Hematopoietic multipotent progenitor cell treated with erythropoietin and hydrocortisone succinate and interleukin-3 and kit ligand, for 15 days (in vitro differentiated cells): Measurements from ENCODE around the gene PLA2G4F.

ENCODE experiments used
- DNase-seq: peaks from one replicate; pipeline ENCODE4 v3.0.0-alpha.2; 2015; ENCODE audit warnings: low spot score

The PLA2G4F gene

DNA sequence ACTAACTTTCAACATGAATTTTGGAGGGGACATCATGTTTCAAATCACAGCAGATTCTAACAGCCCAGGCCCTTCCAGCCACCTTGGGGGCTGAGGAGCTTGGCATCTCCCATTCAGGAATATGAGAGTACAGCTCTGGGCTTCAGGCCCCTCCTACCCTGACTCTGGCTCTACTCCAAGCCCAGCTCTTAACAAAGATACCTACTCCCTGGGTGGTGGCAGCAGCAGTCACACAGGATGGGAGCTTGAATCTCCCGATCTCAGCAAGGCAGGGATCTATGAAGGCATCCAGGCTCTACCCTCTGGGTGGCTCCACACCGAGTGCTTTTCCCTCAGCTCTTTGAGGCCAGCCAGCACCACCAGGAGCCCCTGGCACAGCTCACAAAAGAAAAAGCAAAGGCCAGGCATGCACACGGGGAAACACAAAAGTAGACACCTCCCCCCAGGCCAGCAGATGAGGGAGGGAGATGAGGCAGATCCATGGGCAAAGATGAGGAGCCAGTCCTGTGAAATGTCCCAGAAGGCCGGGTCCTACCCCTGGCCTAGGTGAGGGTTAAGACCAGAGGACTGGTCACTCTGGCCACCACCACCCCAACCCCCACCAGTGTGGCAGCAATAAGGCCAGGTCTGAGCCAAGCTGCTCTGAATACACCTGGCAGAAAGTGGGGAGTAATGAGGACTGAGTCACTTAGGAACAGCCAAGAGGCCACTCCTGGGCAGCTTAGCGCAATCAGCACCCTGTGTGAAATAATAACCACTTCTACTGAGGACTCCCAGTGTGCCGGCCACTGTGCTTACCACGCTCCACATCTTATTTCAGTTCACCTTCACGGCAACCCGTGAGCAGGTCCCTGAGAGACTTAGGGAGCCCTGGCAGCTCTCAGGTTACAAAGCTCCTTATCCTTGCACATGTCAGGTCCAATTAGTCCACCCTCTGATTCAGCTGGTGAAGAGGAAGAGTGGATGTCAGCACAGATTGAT is 24.3 kb downstream of the PLA2G4F start:
- DNase-seq, result no peak

DNA sequence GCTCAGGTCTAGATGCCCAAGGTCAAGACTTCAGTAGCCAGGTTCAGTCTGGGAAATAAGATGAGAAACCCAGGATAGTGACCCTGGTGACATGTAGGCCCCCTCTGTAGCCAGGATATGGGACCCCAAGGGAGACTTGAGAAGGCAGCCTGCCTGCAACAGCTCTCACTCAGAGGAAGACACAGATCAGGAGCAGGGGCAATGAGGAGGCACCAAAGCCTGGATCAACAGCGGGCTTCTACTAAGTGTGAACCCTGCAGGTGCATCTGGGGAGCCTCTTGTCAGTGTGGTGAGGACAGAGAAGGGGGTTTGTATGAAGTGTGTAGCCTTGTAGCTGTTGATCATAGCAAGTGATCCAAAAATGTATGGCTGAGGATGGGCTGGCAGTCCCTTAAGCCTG is 25.4 kb downstream of the PLA2G4F start:
- no peak for DNase-seq

DNA sequence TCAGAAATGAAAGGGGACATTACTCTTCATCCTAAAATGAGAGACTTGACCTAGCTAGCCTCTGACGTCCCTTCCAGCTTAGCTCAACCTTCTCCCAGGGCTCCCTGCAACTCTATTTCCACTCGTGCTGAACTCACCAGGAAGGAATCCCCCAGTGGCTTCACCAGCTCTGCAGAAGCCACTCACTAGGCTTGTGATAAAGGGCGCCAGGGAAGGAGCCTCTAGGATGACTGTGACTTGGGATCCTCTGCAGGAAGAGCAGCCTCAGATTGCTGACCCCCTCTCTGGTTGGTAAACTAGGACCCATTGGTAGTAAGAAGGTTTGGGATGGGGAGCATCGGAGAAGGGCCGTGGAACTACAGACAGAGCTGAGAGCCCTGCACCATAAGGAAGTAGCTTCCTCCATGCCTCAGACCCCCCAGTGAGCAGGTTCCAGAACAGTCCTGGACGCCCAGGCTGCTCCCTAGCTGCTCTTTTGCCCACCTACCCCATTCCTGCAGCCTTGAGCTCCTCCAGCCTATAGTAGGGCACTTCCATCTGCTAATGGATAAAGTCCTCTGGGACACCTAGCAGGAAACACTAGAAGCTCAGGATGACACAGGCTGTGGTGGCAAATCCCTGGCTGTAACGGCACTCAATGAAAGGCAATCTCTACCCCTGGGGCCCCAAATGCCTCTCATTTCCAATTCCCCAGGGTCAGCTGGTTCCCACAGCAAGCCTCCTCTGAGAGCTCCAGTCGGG is 26.0 kb downstream of the PLA2G4F start:
- no peak for DNase-seq

DNA sequence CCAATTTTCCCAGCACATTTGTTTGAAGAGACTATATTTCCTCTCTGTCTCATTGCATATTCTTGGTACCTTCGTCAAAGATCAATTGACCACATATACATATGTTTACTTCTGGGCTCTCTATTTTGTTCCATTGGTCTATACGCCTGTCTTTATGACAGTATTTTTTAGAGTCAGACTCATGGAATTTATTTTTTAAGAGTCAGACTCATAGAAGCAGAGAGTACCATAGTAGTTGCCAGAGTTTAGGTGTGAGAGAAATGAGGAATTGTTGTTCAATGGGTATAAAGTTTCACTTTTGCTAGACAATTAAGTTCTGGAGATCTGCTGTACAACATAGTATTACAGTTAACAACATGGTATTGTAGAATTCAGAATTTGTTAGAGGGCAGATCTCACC is 27.1 kb downstream of the PLA2G4F start:
- no peak for DNase-seq

DNA sequence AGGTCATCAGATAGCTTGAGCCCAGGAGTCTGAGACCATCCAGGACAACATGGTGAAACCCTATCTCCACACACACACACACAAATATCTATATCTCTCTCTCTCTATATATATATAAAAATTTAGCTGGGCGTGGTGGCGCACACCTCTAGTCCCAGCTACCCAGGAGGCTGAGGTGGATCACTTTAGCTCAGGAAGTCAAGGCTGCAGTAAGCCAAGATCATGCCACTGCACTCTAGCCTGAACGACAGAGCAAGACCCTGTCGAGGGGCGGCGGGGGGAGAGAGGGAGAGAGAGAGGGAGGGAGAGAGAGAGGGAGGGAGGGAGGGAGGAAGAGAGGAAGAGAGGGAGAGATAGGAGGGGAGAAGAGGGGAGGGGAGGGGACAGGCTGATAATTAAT is 28.0 kb downstream of the PLA2G4F start:
- DNase-seq, result no peak

DNA sequence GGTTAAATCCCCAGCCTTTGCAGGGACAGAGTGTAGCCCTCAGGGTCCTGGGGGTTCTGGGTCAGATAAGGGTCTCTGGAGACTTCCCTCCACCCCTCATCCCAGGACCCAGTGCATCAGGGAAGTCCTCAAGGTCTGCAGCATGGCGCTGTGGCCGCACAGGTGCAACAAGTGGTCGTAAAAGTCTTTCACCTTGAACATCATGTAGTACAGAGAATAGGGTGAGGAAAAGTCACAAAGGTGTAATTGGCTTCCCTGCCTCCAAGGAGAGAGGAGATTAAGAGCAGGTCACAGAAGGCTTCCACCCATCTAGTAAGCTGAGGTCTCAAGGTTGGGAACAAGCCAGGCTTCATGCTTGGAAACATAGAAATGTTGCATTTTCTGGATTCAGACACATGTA is 32.9 kb downstream of the PLA2G4F start:
- no peak for DNase-seq

DNA sequence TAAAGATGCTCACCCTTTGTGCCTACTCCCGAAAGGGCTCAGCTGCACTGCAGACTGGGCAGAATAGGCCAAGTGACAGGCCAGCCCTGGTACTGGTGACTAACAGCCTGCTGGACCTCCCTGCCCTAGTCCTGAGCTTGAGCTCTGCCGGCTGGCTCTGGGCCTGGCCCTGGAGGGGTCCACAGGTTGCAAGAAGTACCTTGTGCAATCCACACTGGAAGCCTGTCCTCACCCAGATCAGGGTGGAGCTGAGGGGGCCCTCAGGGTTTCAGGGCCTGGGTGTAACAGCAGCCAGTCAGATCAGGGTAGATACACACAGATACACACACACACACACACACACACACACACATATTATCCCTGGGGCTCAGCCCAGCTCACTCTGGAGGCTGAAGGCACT is 34.8 kb downstream of the PLA2G4F start:
- no peak for DNase-seq

DNA sequence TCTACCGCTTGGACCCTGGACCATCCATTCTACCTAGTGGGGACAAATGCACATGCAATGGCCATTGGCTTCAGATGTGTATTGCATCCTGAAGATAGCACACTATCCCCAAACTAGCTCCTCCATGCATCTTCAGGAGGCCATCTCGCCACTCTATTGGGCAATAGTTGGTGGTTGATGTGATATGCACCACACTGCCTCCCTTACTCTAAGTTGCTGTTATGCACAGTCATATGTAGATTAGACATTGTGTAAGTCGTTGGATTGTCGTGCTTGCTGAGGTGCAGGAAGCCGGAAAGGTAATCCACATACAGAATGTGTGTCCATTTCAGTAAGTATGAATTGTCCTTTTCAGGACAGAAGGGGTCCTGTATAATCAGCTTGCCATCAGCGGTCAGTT is 35.4 kb downstream of the PLA2G4F start:
- no peak for DNase-seq

DNA sequence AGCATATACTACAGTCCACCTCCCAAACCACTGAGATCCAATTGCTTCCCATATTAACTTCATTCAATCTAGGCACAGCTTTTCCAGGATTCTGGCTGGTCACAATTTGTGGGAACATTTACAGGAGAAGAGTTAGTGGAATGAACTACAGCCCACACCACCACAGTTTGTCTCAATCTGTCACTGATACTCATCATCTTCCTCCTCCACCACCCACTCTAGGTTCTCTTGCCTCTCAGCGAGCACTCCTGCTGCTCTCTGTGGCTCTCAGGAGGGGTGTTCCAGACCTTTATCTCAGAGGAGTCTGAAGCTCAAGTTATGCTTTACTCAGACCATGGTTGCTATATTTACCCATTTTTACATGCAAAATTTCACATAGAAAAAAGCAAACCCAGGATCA is 36.2 kb downstream of the PLA2G4F start:
- DNase-seq, result no peak

DNA sequence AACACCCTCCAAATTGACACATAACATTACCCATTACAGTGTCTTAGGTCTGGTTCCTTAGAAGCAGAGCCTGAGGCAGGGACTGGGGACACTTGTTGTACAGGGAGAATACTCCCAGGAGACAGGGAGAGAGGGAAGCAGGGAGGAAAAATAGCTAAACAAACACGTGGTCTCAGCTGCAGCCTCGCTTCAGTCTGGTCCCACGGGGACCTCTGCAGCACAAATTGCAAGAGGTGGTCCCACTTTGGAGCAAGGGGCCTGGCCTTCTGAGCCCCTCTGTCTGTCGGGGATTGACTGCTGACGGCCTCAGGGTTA is 37.0 kb downstream of the PLA2G4F start:
- no peak for DNase-seq

DNA sequence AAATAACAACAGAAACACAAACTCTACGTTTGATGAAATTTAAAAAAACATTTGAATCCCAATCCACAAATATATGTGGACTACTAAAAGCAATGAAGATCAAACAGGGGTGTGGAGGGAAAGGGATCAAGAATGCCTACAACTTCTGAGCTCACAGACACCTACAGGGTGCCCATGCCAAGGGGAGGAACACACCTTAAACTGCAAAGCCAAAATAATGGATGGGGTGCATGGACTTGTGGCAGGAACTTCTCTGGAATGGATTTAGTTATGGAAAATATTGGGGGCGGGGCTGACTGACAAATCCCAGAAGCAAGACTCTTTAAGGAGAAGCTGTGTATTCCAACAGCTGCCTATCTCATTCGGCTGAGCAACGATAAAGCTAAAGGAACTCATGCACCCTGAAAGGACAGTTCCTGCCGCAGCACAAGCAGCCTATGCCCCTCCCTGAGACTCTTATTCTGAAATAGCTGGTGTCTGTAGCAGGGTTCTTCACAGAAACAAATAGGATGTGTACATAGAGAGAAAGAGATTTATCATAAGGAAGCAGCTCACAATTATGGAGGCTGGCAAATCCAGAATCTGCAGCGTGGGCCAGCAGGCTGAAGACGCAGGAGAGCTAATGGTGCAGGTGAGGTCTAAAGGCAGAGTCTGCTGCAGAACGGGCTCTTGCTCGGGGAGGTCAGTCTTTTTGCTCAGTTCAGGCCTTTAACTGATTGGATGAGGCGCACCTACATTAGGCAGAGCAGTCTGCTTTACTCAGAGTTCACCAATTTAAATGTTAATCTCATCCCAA is 37.6 kb downstream of the PLA2G4F start:
- no peak for DNase-seq

DNA sequence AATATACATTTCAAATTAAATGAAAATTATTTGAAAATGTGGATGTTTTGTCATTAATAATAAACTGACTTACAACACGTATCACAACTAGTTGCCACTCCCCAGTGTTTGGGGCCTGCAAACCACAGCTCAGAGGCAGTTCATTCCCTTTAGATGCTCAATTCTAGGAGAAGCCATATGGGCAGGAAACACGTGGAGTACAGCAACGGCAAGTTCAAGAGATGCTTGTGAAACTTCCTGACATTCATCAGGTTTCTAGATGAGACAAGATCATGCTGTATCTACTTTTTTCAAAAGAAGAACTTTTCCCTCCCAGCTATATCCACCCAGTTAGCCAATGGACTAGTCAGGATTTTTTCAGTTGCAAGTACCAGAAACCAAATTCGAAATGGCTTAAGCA is 44.5 kb downstream of the PLA2G4F start:
- no peak for DNase-seq

DNA sequence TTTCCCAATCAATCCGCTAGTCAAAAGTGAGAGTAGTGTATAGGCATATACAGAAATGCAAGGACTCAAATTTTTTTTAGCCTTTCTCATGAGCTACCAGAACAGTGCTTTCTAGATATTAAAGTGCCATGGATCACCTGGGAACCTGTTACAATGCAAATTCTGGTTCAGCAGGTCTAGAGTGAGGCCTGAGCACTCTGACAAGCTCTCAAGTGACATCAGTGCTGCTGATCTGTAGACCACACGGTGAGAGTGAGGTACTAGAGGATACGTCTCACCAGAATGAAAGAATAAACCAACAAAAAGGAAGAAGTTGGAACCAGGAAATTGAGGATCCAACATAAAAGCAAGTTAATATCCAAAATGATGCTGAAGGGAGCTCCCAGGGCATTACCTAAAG is 46.1 kb downstream of the PLA2G4F start:
- DNase-seq, result no peak

DNA sequence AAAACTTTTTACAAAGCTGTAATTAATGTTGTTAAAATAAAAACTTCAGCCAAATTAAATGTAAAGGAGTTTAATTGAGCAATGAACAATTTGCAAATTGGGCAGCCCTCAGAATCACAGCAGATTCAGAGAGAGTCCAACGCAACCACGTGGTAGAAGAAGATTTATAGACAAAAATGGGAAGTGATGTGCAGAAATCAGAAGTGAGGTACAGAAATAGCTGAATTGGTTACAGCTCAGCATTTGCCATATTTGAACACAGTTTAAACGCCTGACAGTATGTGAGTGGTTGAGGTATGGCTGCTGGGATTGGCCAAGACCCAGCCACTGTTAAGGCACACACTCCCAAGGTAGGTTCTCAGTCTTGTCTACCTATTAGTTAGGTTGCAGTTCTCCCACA is 47.6 kb downstream of the PLA2G4F start:
- DNase-seq, result no peak

DNA sequence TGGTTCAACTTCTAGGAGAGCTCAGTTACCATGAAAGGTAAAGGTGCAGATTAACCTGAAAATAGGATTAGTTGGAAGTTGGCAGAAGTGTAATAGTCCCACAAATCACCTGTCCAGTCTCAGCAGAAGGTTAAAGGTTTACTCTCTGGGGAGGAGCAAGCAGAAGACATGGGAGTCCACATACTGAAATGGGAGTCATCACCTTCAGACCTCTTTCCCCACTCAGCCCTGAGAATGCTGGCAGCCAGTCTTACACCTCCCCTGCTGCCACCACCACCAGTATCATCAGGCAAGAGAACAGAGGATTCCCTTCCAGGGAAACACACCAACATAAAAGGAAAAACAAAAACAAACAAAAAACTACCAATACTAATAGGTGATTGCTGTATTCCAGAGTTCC is 48.2 kb downstream of the PLA2G4F start:
- DNase-seq, result no peak

DNA sequence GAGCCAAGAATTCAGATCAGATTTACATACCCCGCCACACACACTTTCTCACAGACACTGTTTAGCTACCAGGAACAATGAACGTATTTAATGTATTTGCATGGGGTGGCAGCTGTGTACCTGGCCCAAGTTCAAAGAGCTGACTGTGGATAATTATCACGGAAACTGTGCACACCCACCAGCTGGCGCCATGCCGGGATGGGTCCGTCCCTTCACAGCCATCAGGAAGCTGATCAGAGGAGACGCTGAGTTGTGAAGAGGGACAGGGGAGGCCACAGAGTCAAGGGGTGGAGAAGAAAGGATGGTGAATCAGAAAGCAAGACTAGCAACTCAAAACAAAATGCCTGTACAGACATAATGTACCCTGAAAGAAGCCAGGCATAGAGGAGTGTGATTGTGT is 49.0 kb downstream of the PLA2G4F start:
- DNase-seq, result no peak

DNA sequence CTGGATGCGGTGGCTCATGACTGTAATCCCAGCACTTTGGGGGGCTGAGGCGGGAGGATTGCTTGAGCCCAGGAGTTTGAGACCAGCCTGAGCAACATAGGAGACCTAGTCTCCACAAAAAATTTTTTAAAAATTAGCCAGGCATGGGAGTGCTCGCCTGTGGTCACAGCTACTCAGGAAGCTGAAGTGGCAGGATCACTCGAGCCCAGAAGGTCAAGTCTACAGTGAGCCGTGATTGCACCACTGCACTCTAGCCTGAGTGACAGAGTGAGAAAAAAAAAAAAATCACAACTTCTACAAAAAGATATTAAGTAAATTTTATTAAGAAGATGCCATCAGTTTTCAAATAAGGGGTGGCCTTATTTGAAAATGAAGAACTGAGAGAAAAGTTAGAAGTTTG is 50.1 kb downstream of the PLA2G4F start:
- DNase-seq, result no peak

DNA sequence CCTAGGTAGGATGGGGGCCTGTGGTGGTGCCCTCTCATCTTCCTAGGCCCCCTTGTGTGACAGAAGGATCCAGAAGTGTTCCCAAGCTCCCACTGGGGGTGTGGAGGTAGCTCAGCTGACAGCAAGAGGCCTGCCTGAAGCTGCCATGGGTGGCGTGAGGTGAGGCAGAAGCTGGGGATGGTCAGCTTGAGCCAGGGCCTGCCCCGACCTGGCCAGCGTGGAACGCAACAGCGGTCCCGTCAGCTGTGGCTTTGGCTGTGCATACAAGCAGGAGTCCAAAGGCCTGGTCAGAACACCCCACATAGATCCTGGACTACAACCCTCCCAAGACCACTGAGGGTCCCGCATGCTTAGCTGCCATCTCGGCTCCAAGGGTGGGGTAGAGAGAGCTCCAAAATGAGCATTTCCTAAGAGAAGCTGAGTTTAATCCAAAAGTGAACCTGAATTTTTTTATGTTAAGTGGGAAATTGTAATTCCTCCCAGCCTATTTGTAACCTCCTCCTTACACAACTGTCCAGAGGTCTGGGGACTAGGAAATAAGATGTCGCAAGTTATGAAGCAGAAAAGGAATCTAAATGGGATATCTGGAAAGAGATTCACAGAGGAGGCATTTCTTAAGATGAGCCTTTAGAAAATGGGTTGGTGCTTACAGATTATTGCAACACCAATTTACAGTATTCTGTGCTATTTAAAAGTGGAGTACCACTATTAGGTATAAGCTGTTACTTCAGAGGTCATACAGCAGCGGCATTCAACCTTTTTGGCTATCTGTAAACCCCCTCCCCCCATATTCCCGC is 52.1 kb downstream of the PLA2G4F start:
- DNase-seq, result no peak

DNA sequence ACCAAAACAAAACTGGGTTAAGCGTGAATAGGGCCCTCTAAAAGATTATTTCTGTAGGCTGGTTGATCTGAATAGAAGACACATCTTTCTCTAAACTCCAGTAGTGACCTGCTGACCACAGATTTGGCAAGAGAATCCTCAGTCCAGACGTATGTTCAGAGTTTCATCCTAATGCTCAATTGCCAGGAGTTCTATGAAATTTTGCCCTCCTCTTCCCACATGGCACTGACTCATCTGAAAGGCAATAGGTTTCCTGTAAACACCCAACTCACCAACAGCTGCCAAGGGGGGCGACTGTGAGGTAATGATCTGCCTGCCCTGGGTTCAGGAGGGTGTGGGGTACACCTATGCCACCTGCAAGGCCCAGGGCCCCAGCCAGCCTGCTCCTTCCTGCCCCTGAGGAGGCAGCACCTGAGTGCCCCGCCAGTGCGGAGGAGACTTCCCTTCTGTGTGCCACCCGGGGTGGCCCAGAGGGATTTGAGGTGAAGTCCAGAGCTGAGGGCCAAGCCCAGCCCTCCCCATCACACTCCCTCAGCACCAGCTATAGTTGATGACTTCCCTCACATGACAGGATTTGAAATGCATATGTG is 53.7 kb downstream of the PLA2G4F start:
- DNase-seq, result no peak

DNA sequence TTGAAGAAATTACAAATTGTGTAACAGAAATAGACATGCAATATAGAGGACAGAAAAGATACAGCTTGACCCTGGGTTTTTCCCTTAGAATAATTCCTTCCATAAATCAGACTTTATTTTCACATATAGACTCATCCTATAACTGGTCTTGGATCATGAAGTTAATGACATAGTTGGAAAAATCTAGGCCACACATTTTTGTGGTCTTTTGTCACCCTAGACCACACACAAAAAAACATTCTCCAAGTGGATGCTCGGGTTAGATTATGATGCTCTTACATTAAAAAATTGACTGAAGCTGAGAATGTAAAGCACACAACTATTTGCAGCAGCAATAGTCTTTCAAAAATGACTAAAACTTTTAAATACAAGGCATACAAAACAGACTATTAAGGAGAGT is 54.6 kb downstream of the PLA2G4F start:
- DNase-seq, result no peak

DNA sequence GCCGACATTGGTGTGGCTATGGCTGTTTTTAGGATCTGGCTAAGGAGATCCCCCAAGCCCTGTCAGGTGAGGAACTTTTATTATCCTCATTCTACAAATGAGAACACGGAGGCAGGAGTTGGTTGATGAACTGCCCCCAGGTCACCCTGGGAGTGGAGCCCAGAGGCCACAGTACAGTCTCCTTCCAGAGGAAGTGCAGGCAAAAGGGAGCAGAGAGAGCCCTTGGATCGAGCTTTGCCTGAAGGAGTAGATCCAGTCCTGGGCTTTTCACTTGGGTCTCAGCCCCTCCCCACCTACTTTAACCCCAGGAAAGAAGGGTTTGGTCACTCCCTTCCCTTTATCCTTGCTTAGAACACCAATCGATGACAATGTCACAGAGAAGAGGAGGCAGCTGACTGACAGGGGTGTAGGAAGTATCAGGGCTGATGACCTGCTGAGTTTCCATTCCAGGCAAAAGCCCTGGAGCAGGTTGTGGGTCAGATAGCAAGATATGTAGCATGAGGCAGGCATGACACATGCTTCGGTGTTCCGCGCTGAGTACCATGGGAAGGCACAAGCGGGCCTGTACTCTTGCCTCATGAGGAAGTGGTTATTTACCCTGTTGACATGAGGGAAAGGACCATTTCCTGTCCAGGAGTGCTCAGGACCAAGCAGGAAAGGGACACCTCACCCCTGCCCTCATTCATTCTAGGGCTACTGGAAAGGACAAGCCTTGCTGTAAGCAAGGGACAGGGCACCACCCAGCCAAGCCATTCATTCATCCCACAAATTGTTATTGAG is 56.2 kb downstream of the PLA2G4F start:
- DNase-seq, result no peak
